Right lobe of liver (tissue), 6 donors: ENCODE measurements around the gene INSM2. TPM values are rescaled to one million over a fixed set of nuclear protein-coding genes. Genes with fewer than 3 reads are reported as not detected.

ENCODE experiments used
- ATAC-seq, 4 donors: fragments of 200-7000 bp; cut with Tn5 transposase; one replicate each; pipeline ENCODE4 v1.9.1; 2020; ENCODE audit warnings: mild to moderate bottlenecking in 4 of 4, moderate library complexity in 4 of 4
- DNase-seq, 3 donors: peaks; one replicate each; pipeline ENCODE4 v3.0.0-alpha.2; 2020
- H3K27ac ChIP-seq, 3 donors: fragments of 200-600 bp; one replicate each; pipeline ENCODE4 v1.8.0; 2022
- H3K27me3 ChIP-seq, 2 donors: fragments of 200-600 bp; one replicate each; pipeline ENCODE4 v1.8.0; 2022
- H3K36me3 ChIP-seq, 4 donors: fragments of 200-600 bp; sonication (generic) in 1 of 4; one replicate each; pipeline versions ENCODE4 v1.5.1 to v1.8.0; 2017 to 2022; ENCODE audit warnings: control low read depth in 1 of 4
- H3K4me1 ChIP-seq, 4 donors: fragments of 200-600 bp; sonication (generic) in 1 of 4; one replicate each; pipeline versions ENCODE4 v1.5.1 to v1.8.0; 2017 to 2022; ENCODE audit warnings: control low read depth in 1 of 4
- H3K4me3 ChIP-seq, 3 donors: fragments of 200-600 bp; one replicate each; pipeline ENCODE4 v1.8.0; 2022
- H3K9me3 ChIP-seq, 4 donors: fragments of 200-600 bp; sonication (generic) in 1 of 4; one replicate each; pipeline versions ENCODE4 v1.5.1 to v1.8.0; 2017 to 2022; ENCODE audit warnings: control low read depth in 1 of 4
- CTCF ChIP-seq, 4 donors: fragments of 200-600 bp in 3 of 4; fragments of 450-650 bp in 1 of 4; IDR thresholded peaks; one replicate each; pipeline versions ENCODE4 v1.5.1 to v1.8.0; 2016 to 2022; ENCODE audit warnings: antibody characterized with exemption in 4 of 4, mild to moderate bottlenecking in 2 of 4
- POLR2A ChIP-seq: fragments of 450-650 bp; IDR thresholded peaks from one replicate; pipeline ENCODE4 v1.6.1; 2017; ENCODE audit warnings: antibody characterized with exemption, mild to moderate bottlenecking
- WGBS: methylation state at CpG from one replicate; pipeline ENCODE4 v1.1.6; 2018; ENCODE audit warnings: low coverage, low lambda C conversion rate; ENCODE audit not compliant: insufficient coverage; ENCODE audit errors: missing lambda C conversion rate; 5-methylcytosine and 5-hydroxymethylcytosine counted together
- intact Hi-C, 2 donors: fragments of 100-400 bp; cut with DNase I; formaldehyde crosslinking; loops; one replicate each; pipeline versions ENCODE4 v1.11.2 to v1.14.1; 2022
- long read RNA-seq: library from polyadenylated mRNA; unstranded; transcript quantifications from one replicate; pipeline ENCODE4 v2.0.0, GENCODE V29; 2019
- total RNA-seq, 6 experiments: library from RNA; depleted of rRNA in 2 of 6; stranded (reverse); fragments of >200 nt in 2 of 6; fragmentation: NEBNext Ultra II Directional in 3 of 6; extraction: Animal tissue kit (Norgen Biotek cat#: 25700) in 3 of 6; gene quantifications; one replicate each; pipeline versions ENCODE4 v1.1.0 to v1.2.4, GENCODE V29; 2016 to 2023
- donor health status: DM: no; HTN: yes; CAD: no.
- donor health status: DM: no; HTN: no; CAD: no.
- donor health status: DM: no; HTN: no; CAD: no.
- donor health status: DM: no; HTN: yes; CAD: no.
- donor health status: DM: no; HTN: yes; CAD: no.

INSM2 gene
- not detected for total RNA-seq
- long read RNA-seq, result 0 reads

GRCh38 chr14:35533357-35534207, at the start of gene INSM2:
Gene INSM2, plus strand, starts transcription at chr14:35534164. Its CDS starts 89 bp downstream, at chr14:35534253.
- Histone ChIP-seq H3K9me3 (no peaks in the 10 kb centered on the region), H3K36me3 (peaks cover 0 to 3% (median 0%) of the 10 kb centered on the region in 4 donors), H3K27me3 (peaks cover 0 to 36% of the 10 kb centered on the region in 2 donors), H3K4me1 (peaks cover 0 to 28% (median 9%) of the 10 kb centered on the region in 4 donors), H3K4me3 (peak within 1 kb of the TSS; percentile 44 to 58 (median 53)), H3K27ac (no peak within 1 kb of the TSS)
- intact Hi-C loops, result no loop called here
- peak; percentile 60 to 69 (median 62) for DNase-seq
- peak in 2 of 4 donors; percentile 6 for TF ChIP-seq CTCF (IDR thresholded peaks at IDR 0.05)
- no peak for TF ChIP-seq POLR2A
- peak; percentile 79 to 89 (median 84) for ATAC-seq
- WGBS, result 0% methylated on average over 6 of the region's 100 CpGs

GRCh38 chr14:35492569-35493014, 41.4 kb upstream of the INSM2 start:
- no peak for ATAC-seq
- Histone ChIP-seq H3K27me3 (no peaks in the 10 kb centered on the region), H3K9me3 (no peaks in the 10 kb centered on the region), H3K36me3 (no peaks in the 10 kb centered on the region), H3K27ac (no peak overlapping the region), H3K4me3 (no peak overlapping the region), H3K4me1 (no peaks in the 10 kb centered on the region)
- TF ChIP-seq POLR2A, result no peak
- no peak for TF ChIP-seq CTCF (IDR thresholded peaks at IDR 0.05)
- no peak for DNase-seq
- intact Hi-C loops, result no loop called here

- no peak overlapping the region for H3K27ac ChIP-seq
- no peaks in the 10 kb centered on the region for H3K36me3 ChIP-seq
- ATAC-seq, result no peak
- H3K4me1 ChIP-seq, result no peaks in the 10 kb centered on the region
- DNase-seq, result no peak
- intact Hi-C loops, result no loop called here
- H3K4me3 ChIP-seq, result no peak overlapping the region
- TF ChIP-seq POLR2A (no peak), CTCF (IDR thresholded peaks at IDR 0.05) (no peak)
- H3K27me3 ChIP-seq, result no peaks in the 10 kb centered on the region
- H3K9me3 ChIP-seq, result no peaks in the 10 kb centered on the region
Observed at GRCh38 chr14:35495278-35495677, 38.7 kb upstream of the INSM2 start.

GRCh38 chr14:35499180-35499579, 34.8 kb upstream of the INSM2 start:
- no peaks in the 10 kb centered on the region for H3K4me1 ChIP-seq
- intact Hi-C loops, result no loop called here
- 71% methylated on average over 2 of the region's 2 CpGs for WGBS
- no peak overlapping the region for H3K27ac ChIP-seq
- no peak overlapping the region for H3K4me3 ChIP-seq
- H3K27me3 ChIP-seq, result no peaks in the 10 kb centered on the region
- no peaks in the 10 kb centered on the region for H3K9me3 ChIP-seq
- no peak for TF ChIP-seq POLR2A
- TF ChIP-seq CTCF (IDR thresholded peaks at IDR 0.05), result no peak
- DNase-seq (no peak), ATAC-seq (no peak)
- H3K36me3 ChIP-seq, result no peaks in the 10 kb centered on the region
